GM10266 (cell line): ENCODE measurements around the gene PHYHD1.

Source experiments
- DNase-seq: peaks from one replicate; pipeline ENCODE4 v3.0.0; 2012; ENCODE audit errors: extremely low spot score
- TF ChIP-seq, protein P1 (sequence below): IDR thresholded peaks from 2 replicates; pipeline ENCODE4 v1.5.1; 2012; ENCODE audit warnings: mild to moderate bottlenecking, low read depth; ENCODE audit not compliant: control insufficient read depth, insufficient read depth; ENCODE audit errors: missing control alignments

The PHYHD1 gene

DNA sequence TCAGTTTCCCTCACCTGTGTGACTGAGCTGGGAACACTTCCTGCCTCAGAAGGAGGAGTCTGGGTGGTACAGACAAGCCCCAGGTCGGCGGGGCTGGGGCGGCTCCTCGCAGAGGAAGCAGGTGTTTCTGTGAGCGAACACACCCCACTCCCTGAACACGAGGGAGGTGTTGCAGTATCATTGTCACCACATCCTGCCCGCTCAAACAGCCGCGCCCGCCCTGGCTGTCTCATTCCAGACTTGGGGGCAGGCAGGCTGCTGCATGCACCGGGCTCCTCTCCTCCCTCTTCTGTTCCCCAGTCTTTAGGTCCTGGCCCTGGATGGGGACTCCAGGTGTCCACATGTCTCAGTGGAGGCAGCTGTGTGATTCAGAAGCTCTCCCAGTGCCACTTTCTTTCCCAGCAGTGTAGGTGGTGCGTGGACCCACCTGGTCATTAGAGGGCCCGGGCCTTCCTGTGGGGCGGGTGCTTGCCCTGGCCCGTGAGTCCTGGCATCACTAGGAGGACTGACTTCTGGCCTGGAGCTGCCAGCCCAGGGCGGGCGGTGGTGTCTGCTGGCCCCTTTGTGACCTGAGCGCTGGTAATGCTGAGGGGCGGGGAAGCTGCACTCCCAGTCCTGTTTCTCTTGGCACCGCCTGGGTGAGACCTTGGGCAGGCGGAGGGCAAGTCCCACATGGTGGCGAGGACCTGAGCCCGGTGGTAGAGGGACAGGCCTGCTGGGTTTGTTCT, 18.3 kb upstream of the PHYHD1 start:
- DNase-seq = peak; percentile 78

GRCh38 chr9:128903079-128903461, 17.7 kb upstream of the PHYHD1 start:
- TF ChIP-seq, protein P1, sequence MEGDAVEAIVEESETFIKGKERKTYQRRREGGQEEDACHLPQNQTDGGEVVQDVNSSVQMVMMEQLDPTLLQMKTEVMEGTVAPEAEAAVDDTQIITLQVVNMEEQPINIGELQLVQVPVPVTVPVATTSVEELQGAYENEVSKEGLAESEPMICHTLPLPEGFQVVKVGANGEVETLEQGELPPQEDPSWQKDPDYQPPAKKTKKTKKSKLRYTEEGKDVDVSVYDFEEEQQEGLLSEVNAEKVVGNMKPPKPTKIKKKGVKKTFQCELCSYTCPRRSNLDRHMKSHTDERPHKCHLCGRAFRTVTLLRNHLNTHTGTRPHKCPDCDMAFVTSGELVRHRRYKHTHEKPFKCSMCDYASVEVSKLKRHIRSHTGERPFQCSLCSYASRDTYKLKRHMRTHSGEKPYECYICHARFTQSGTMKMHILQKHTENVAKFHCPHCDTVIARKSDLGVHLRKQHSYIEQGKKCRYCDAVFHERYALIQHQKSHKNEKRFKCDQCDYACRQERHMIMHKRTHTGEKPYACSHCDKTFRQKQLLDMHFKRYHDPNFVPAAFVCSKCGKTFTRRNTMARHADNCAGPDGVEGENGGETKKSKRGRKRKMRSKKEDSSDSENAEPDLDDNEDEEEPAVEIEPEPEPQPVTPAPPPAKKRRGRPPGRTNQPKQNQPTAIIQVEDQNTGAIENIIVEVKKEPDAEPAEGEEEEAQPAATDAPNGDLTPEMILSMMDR = no peak
- DNase-seq = no peak

More for the DNA sequence above, 18.3 kb upstream of the PHYHD1 start:
- TF ChIP-seq, protein P1 = no peak

- no peak for DNase-seq
- TF ChIP-seq, protein P1 = no peak
Observed at GRCh38 chr9:128903871-128904620, 16.7 kb upstream of the PHYHD1 start.

DNA sequence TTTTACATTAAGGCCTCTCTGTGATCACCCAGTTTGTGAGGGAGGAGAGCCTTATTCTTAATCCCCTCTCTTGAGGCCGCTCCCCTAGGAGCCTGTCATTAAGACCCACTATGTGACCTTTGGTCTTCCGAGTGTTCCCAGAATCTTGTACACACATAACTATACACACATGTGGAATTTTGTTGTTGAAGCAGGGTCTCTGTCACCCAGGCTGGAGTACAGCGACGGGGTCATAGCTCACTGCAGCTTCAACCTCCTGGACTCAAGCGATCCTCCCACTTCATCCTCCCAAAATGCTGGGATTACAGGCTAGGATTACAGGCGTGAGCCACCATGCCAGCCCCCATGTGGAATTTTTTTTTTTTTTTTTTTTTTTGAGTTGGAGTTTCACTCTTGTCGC, 14.8 kb upstream of the PHYHD1 start:
- no peak for DNase-seq
- TF ChIP-seq, protein P1 = no peak

GRCh38 chr9:128906741-128907140, 14.0 kb upstream of the PHYHD1 start:
- TF ChIP-seq, protein P1 = no peak
- DNase-seq = no peak

- TF ChIP-seq, protein P1 = no peak
- DNase-seq = no peak
Observed at GRCh38 chr9:128908372-128908771, 12.4 kb upstream of the PHYHD1 start.

DNA sequence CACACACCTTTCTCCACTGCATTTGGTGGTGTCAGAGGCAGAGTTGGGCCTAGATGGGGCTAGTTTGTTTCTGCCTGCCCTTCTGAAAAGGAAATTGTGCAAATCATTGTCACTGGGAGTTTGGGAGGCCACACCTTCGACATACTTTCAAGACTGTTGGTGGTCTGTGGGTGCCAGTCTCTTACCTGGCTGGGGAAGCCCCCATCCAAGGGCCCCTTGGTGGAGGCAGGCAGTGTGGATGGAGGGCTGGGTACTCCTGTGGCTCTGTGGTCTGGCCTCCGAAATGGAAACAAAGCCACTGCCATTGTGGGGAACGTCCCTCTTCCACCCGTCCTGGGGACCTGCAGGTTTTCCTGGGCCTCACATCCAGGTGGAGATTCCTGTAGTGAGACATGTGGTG, 10.9 kb upstream of the PHYHD1 start:
- no peak for DNase-seq
- TF ChIP-seq, protein P1 = no peak
